K562 (cell line): Measurements from ENCODE around the gene FBXO17. TPM values are rescaled to one million over a fixed set of nuclear protein-coding genes. Genes with fewer than 3 reads are reported as not detected.

Experiments
- CEBPG ChIP-seq, 3 experiments: fragments of 200-800 bp in 1 of 3; sonication (Bioruptor generic) in 1 of 3; sonication (generic) in 1 of 3; formaldehyde crosslinking in 1 of 3; IDR thresholded peaks in 2 of 3; conservative IDR thresholded peaks in 1 of 3; 2 replicates each; pipeline versions ENCODE4 v1.6.1 to v1.8.0; 2016 to 2022; ENCODE audit warnings: missing compliant biosample characterization in 2 of 3, missing genetic modification characterization in 2 of 3, mild to moderate bottlenecking in 1 of 3, missing genetic modification reagents in 1 of 3
- EHMT2 ChIP-seq: fragments of 450-650 bp; IDR thresholded peaks from 2 replicates; pipeline ENCODE4 v1.6.1; 2018; ENCODE audit warnings: antibody characterized with exemption
- ESRRA ChIP-seq: fragments of 450-650 bp; IDR thresholded peaks from 2 replicates; pipeline ENCODE4 v1.6.1; 2014; ENCODE audit warnings: low read depth, mild to moderate bottlenecking, moderate library complexity, borderline replicate concordance
- JUND ChIP-seq, 2 experiments: IDR thresholded peaks; 2 replicates in 1 of 2; 3 replicates in 1 of 2; pipeline ENCODE4 v1.6.1; 2011; ENCODE audit warnings: borderline replicate concordance in 2 of 2, low read depth in 2 of 2, low read length in 2 of 2, improper control_type of control experiment in 1 of 2, missing biosample characterization in 1 of 2, missing genetic modification characterization in 1 of 2, missing genetic modification reagents in 1 of 2
- POLR2A ChIP-seq: fragments of 450-650 bp; conservative IDR thresholded peaks from 2 replicates; pipeline ENCODE4 v1.6.1; 2016
- POU5F1 ChIP-seq: fragments of 150-350 bp; IDR thresholded peaks from 2 replicates; pipeline ENCODE4 v1.6.1; 2014; ENCODE audit warnings: borderline replicate concordance, low read length, low read depth, mild to moderate bottlenecking; ENCODE audit not compliant: partially characterized antibody
- RAD21 ChIP-seq, 2 experiments: fragments of 250-450 bp in 1 of 2; fragments of 450-650 bp in 1 of 2; sonication (Bioruptor Pico) in 1 of 2; formaldehyde crosslinking in 1 of 2; IDR thresholded peaks in 1 of 2; conservative IDR thresholded peaks in 1 of 2; 2 replicates each; pipeline versions ENCODE4 v1.4.0 to v1.8.0; 2020 to 2022; ENCODE audit warnings: mild to moderate bottlenecking in 2 of 2, moderate library complexity in 1 of 2
- RFX7 ChIP-seq: fragments of 250-450 bp; sonication (Bioruptor Pico); IDR thresholded peaks from 2 replicates; pipeline ENCODE4 v1.5.1; 2021; ENCODE audit warnings: mild to moderate bottlenecking
- STAT5B ChIP-seq: fragments of 250-450 bp; sonication (Bioruptor Pico); IDR thresholded peaks from 2 replicates; pipeline ENCODE4 v1.8.0; 2021; ENCODE audit warnings: mild to moderate bottlenecking, inconsistent platforms
- TCF7L2 ChIP-seq: fragments of 150-350 bp; IDR thresholded peaks from 2 replicates; pipeline ENCODE4 v1.6.1; 2016; ENCODE audit warnings: low read depth, mild to moderate bottlenecking, low read length, moderate library complexity
- TFAM ChIP-seq: fragments of 250-450 bp; sonication (Bioruptor Pico); conservative IDR thresholded peaks from 2 replicates; pipeline ENCODE4 v1.5.0; 2021; ENCODE audit warnings: mild to moderate bottlenecking, moderate library complexity
- ZBTB1 ChIP-seq: sonication (generic); formaldehyde crosslinking; IDR thresholded peaks from 2 replicates; pipeline ENCODE4 v1.8.1; 2023; ENCODE audit warnings: missing genetic modification reagents, low read depth, mild to moderate bottlenecking, borderline replicate concordance
- ZNF12 ChIP-seq: sonication (generic); formaldehyde crosslinking; IDR thresholded peaks from 2 replicates; pipeline ENCODE4 v1.4.0; 2020; ENCODE audit warnings: mild to moderate bottlenecking, missing genetic modification reagents
- ZNF23 ChIP-seq: fragments of 250-450 bp; sonication (Bioruptor Pico); IDR thresholded peaks from 2 replicates; pipeline ENCODE4 v1.4.0; 2020; ENCODE audit warnings: mild to moderate bottlenecking
- polyA plus RNA-seq, 8 experiments: library from polyadenylated mRNA; depleted of rRNA in 4 of 8; stranded (reverse) in 5 of 8; unstranded in 3 of 8; fragments of >200 nt; fragmentation: Nextera tagmentation in 2 of 8; fragmentation: Illumina TruSeq in 1 of 8; extraction: Ambion mirVana in 2 of 8; extraction: Trizol in 1 of 8; gene quantifications; 2 replicates each; pipeline versions ENCODE4 v1.2.1 to v1.2.3, GENCODE V29; 2011 to 2014; ENCODE audit warnings: inconsistent platforms in 1 of 8, missing spikeins in 1 of 8
- total RNA-seq, 7 experiments: library from RNA; depleted of rRNA in 6 of 7; stranded (reverse); fragments of >200 nt in 6 of 7; fragmentation: Illumina TruSeq in 2 of 7; extraction: Trizol in 2 of 7; gene quantifications; 2 replicates each; pipeline versions ENCODE4 v1.2.1 to v1.2.3, GENCODE V29; 2011 to 2021; ENCODE audit warnings: low replicate concordance in 1 of 7
- TF ChIP-seq, protein P1 (sequence below), 2 experiments: IDR thresholded peaks; 2 replicates each; pipeline ENCODE4 v1.6.1; 2012; ENCODE audit warnings: improper control_type of control experiment in 2 of 2, low read depth in 2 of 2, low read length in 2 of 2, borderline replicate concordance in 1 of 2
- TF ChIP-seq, protein P2 (sequence below): fragments of 450-650 bp; IDR thresholded peaks from 2 replicates; pipeline ENCODE4 v1.6.1; 2018; ENCODE audit warnings: mild to moderate bottlenecking, low read depth; ENCODE audit not compliant: partially characterized antibody
- TF ChIP-seq, protein P3 (sequence below): fragments of 250-450 bp; sonication (Bioruptor Pico); IDR thresholded peaks from 2 replicates; pipeline ENCODE4 v1.4.0; 2020

The FBXO17 gene
- total and polyA plus RNA-seq, 9 of the 15 experiments (the other 6 are each of a cell fraction or from before 2014, with no cell fraction given): 4.1 to 27.1 (median 19.0) TPM

DNA sequence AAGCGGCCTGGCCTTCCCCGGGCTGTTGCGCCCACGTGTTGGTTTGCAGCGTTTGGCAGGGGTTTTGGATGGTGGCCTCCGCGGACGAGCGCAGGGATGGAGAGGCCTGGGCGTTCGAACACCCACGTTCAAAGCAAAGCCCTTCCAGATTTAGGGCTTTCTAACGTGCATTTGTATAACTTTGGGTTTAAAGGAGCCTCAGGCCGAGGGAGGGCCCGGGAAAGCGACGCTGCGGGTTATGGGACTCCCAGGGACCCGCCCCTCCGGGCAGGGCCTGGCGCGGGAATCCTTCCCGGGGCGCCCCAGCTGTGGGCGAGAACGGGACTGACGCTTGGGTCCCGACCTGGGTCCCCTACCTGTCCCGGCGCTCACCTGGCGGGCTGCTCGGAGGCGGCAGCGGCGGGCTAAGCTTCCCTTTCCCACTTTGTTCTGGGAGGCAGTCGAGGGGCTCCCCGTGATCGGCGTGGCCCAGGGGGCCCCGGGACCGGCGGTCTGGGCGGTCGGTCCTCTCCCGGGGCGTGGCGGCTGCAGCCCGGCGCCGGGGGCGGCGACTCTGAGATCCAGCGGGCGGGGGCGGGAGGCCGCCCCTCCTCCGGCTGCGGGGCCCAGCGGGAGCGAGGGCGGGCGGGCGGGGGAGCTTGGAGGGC lies at the start of gene FBXO17 (continued):
- TF ChIP-seq JUND (IDR thresholded peaks at IDR 0.05; ENCODE audit: borderline replicate concordance, low read depth, low read length) (no peak), JUND (tag; IDR thresholded peaks at IDR 0.05; ENCODE audit: borderline replicate concordance, low read depth, low read length) (no peak), TFAM (no peak), RFX7 (CRISPR knock-in tag) (0 out of 2 replicates have a peak, but pooled peaks have one; percentile 24), ZNF12 (no peak), RAD21 (CRISPR knock-in tag; conservative IDR thresholded peaks at IDR 0.05 in 1 of 2, IDR thresholded peaks at IDR 0.05 in 1 of 2) (no peak), ZBTB1 (CRISPR knock-in tag) (peak; percentile 17; the same call in 1 of the 2 replicates), ZNF23 (CRISPR knock-in tag) (no peak), POU5F1 (no peak), ESRRA (no peak), STAT5B (CRISPR knock-in tag) (no peak), EHMT2 (no peak), TCF7L2 (no peak), POLR2A (peak; percentile 60), CEBPG (CRISPR knock-in tag; IDR thresholded peaks at IDR 0.05) (no peak), CEBPG (tag; conservative IDR thresholded peaks at IDR 0.05 in 1 of 2, IDR thresholded peaks at IDR 0.05 in 1 of 2) (no peak)
- TF ChIP-seq, protein P1, sequence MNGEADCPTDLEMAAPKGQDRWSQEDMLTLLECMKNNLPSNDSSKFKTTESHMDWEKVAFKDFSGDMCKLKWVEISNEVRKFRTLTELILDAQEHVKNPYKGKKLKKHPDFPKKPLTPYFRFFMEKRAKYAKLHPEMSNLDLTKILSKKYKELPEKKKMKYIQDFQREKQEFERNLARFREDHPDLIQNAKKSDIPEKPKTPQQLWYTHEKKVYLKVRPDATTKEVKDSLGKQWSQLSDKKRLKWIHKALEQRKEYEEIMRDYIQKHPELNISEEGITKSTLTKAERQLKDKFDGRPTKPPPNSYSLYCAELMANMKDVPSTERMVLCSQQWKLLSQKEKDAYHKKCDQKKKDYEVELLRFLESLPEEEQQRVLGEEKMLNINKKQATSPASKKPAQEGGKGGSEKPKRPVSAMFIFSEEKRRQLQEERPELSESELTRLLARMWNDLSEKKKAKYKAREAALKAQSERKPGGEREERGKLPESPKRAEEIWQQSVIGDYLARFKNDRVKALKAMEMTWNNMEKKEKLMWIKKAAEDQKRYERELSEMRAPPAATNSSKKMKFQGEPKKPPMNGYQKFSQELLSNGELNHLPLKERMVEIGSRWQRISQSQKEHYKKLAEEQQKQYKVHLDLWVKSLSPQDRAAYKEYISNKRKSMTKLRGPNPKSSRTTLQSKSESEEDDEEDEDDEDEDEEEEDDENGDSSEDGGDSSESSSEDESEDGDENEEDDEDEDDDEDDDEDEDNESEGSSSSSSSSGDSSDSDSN (IDR thresholded peaks at IDR 0.05; ENCODE audit: borderline replicate concordance in 1 of 2, low read depth in 2 of 2, low read length in 2 of 2): 0 out of 4 replicates have a peak, but pooled peaks have one; percentile 36 to 48
- TF ChIP-seq, protein P2, sequence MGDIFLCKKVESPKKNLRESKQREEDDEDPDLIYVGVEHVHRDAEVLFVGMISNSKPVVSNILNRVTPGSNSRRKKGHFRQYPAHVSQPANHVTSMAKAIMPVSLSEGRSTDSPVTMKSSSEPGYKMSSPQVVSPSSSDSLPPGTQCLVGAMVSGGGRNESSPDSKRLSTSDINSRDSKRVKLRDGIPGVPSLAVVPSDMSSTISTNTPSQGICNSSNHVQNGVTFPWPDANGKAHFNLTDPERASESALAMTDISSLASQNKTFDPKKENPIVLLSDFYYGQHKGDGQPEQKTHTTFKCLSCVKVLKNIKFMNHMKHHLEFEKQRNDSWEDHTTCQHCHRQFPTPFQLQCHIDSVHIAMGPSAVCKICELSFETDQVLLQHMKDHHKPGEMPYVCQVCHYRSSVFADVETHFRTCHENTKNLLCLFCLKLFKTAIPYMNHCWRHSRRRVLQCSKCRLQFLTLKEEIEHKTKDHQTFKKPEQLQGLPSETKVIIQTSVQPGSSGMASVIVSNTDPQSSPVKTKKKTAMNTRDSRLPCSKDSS: no peak
- TF ChIP-seq, protein P3, sequence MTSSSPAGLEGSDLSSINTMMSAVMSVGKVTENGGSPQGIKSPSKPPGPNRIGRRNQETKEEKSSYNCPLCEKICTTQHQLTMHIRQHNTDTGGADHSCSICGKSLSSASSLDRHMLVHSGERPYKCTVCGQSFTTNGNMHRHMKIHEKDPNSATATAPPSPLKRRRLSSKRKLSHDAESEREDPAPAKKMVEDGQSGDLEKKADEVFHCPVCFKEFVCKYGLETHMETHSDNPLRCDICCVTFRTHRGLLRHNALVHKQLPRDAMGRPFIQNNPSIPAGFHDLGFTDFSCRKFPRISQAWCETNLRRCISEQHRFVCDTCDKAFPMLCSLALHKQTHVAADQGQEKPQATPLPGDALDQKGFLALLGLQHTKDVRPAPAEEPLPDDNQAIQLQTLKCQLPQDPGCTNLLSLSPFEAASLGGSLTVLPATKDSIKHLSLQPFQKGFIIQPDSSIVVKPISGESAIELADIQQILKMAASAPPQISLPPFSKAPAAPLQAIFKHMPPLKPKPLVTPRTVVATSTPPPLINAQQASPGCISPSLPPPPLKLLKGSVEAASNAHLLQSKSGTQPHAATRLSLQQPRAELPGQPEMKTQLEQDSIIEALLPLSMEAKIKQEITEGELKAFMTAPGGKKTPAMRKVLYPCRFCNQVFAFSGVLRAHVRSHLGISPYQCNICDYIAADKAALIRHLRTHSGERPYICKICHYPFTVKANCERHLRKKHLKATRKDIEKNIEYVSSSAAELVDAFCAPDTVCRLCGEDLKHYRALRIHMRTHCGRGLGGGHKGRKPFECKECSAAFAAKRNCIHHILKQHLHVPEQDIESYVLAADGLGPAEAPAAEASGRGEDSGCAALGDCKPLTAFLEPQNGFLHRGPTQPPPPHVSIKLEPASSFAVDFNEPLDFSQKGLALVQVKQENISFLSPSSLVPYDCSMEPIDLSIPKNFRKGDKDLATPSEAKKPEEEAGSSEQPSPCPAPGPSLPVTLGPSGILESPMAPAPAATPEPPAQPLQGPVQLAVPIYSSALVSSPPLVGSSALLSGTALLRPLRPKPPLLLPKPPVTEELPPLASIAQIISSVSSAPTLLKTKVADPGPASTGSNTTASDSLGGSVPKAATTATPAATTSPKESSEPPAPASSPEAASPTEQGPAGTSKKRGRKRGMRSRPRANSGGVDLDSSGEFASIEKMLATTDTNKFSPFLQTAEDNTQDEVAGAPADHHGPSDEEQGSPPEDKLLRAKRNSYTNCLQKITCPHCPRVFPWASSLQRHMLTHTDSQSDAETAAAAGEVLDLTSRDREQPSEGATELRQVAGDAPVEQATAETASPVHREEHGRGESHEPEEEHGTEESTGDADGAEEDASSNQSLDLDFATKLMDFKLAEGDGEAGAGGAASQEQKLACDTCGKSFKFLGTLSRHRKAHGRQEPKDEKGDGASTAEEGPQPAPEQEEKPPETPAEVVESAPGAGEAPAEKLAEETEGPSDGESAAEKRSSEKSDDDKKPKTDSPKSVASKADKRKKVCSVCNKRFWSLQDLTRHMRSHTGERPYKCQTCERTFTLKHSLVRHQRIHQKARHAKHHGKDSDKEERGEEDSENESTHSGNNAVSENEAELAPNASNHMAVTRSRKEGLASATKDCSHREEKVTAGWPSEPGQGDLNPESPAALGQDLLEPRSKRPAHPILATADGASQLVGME (CRISPR knock-in tag): no peak
